NCI-H748 treated with DMSO at 0.1 percent for 48 hours (cell line): ENCODE measurements around the gene DUSP7.

ENCODE experiments used
- DNase-seq: peaks from one replicate; lab custom pipeline; 2025; lab: John Stamatoyannopoulos, UW

DUSP7 gene

GRCh38 chr3:52006820-52007133 lies 49.6 kb downstream of the DUSP7 start:
- DNase-seq = no peak

GRCh38 chr3:52006017-52006819 lies 50.2 kb downstream of the DUSP7 start:
- DNase-seq = no peak

- no peak for DNase-seq
Observed at GRCh38 chr3:52005571-52005986, 50.8 kb downstream of the DUSP7 start.

GRCh38 chr3:52004906-52005395 lies 51.4 kb downstream of the DUSP7 start:
- DNase-seq = no peak

- peak; percentile 21 for DNase-seq
Observed at GRCh38 chr3:52004163-52004787, 52.1 kb downstream of the DUSP7 start.

- no peak for DNase-seq
Observed at GRCh38 chr3:52002748-52003147, 53.6 kb downstream of the DUSP7 start.

GRCh38 chr3:52001443-52001974 lies 54.9 kb downstream of the DUSP7 start:
- DNase-seq = peak; percentile 49

GRCh38 chr3:51999846-52000245 lies 56.5 kb downstream of the DUSP7 start:
- no peak for DNase-seq
